PC-9 (cell line): Measurements from ENCODE around the gene CAT. TPM values are rescaled to one million over a fixed set of nuclear protein-coding genes. Genes with fewer than 3 reads are reported as not detected.

Source experiments
- BruUV-seq: library from RNA; stranded (reverse); fragments of 400-500 nt; replicated peaks from 2 replicates; lab custom pipeline; 2021; lab: Mats Ljungman, UMichigan
- CTCF ChIA-PET: fragments of 300-600 bp; sonication (Branson Sonifier 250); formaldehyde crosslinking; loops from one replicate; lab custom pipeline; 2022; ENCODE audit warnings: antibody characterized with exemption; lab: Charles Lee
- POLR2A ChIA-PET: fragments of 300-600 bp; sonication (Branson Sonifier 250); formaldehyde crosslinking; loops from one replicate; lab custom pipeline; 2022; ENCODE audit warnings: antibody characterized with exemption; ENCODE audit not compliant: unreplicated experiment; lab: Charles Lee
- DNase-seq, 2 experiments: peaks; one replicate each; pipeline versions ENCODE4 v3.0.0 to v3.0.0-alpha.2; 2015 to 2022; ENCODE audit warnings: mixed read lengths in 1 of 2
- H2AFZ ChIP-seq: fragments of 200-600 bp; sonication (generic); 2 replicates; pipeline ENCODE4 v1.8.1; 2017; ENCODE audit warnings: antibody characterized with exemption
- H3F3A ChIP-seq: fragments of 200-600 bp; sonication (generic); 2 replicates; pipeline ENCODE4 v1.8.1; 2017; ENCODE audit warnings: antibody characterized with exemption, mild to moderate bottlenecking, low read depth; ENCODE audit not compliant: insufficient read depth
- H3K27ac ChIP-seq: fragments of 200-600 bp; sonication (generic); 2 replicates; pipeline ENCODE4 v1.6.1; 2016; ENCODE audit warnings: mixed run types
- H3K27me3 ChIP-seq: fragments of 200-600 bp; sonication (generic); 2 replicates; pipeline ENCODE4 v1.6.1; 2016; ENCODE audit warnings: low read depth, mixed run types; ENCODE audit not compliant: insufficient read depth
- H3K36me3 ChIP-seq: fragments of 200-600 bp; sonication (generic); 2 replicates; pipeline ENCODE4 v1.6.1; 2016; ENCODE audit warnings: low read depth, mixed run types
- H3K4me1 ChIP-seq: fragments of 200-600 bp; sonication (generic); replicated peaks from 2 replicates; pipeline ENCODE4 v1.6.1; 2016; ENCODE audit warnings: mixed run types; ENCODE audit not compliant: insufficient read depth
- H3K4me2 ChIP-seq: fragments of 200-600 bp; sonication (generic); 2 replicates; pipeline ENCODE4 v1.6.1; 2017; ENCODE audit warnings: mixed run types
- H3K4me3 ChIP-seq: fragments of 200-600 bp; sonication (generic); 2 replicates; pipeline ENCODE4 v1.6.1; 2016; ENCODE audit warnings: mixed run types
- H3K79me2 ChIP-seq: fragments of 200-600 bp; sonication (generic); 2 replicates; pipeline ENCODE4 v1.6.1; 2017; ENCODE audit warnings: low read depth, mixed run types
- H3K9me2 ChIP-seq: fragments of 200-600 bp; sonication (generic); 2 replicates; pipeline ENCODE4 v1.8.1; 2017; ENCODE audit warnings: mild to moderate bottlenecking; ENCODE audit not compliant: insufficient read depth
- H3K9me3 ChIP-seq: fragments of 200-600 bp; sonication (generic); 2 replicates; pipeline ENCODE4 v1.8.1; 2016; ENCODE audit warnings: low read depth; ENCODE audit not compliant: insufficient read depth
- H4K20me1 ChIP-seq: fragments of 200-600 bp; sonication (generic); 2 replicates; pipeline ENCODE4 v1.8.1; 2017; ENCODE audit not compliant: insufficient read depth
- CTCF ChIP-seq: fragments of 200-600 bp; sonication (generic); conservative IDR thresholded peaks from 2 replicates; pipeline ENCODE4 v1.6.1; 2017; ENCODE audit warnings: mixed run types, antibody characterized with exemption, mild to moderate bottlenecking, moderate library complexity
- EZH2 ChIP-seq: fragments of 200-600 bp; sonication (generic); IDR thresholded peaks from 2 replicates; pipeline ENCODE4 v1.8.0; 2017; ENCODE audit warnings: antibody characterized with exemption, low read depth
- intact Hi-C: fragments of 100-400 bp; cut with micrococcal nuclease; formaldehyde crosslinking; loops from one replicate; pipeline ENCODE4 v1.10.0; 2022; ENCODE audit not compliant: unreplicated experiment
- total RNA-seq: library from RNA; stranded (reverse); gene quantifications from 2 replicates; pipeline ENCODE4 v1.2.3, GENCODE V29; 2021

Gene CAT
- total RNA-seq, 1 experiment from 2014 or later, result 63.4 TPM

GRCh38 chr11:34509336-34509876, 70.7 kb downstream of the CAT start:
- intact Hi-C loops, result no loop called here
- POLR2A ChIA-PET, result no interaction called here
- no TSS peak for BruUV-seq

GRCh38 chr11:34510218-34510617, 71.5 kb downstream of the CAT start:
- no peak overlapping the region for H3K4me3 ChIP-seq
- peaks cover 24% of the 10 kb centered on the region for H3K4me1 ChIP-seq
- H3F3A ChIP-seq, result peaks cover 12% of the 10 kb centered on the region; the same call in 1 of the 2 replicates
- no peak for DNase-seq
- H3K79me2 ChIP-seq, result no peaks in the 10 kb centered on the region
- H3K9me2 ChIP-seq, result no peaks in the 10 kb centered on the region
- H3K4me2 ChIP-seq, result no peak overlapping the region
- TF ChIP-seq CTCF (no peak), EZH2 (no peak)
- intact Hi-C loops, result loop anchor here (5.0 kb wide), 1 partner anchor 77 kb away; no protein-coding TSS in a partner anchor
- H3K36me3 ChIP-seq, result no peaks in the 10 kb centered on the region
- no peaks in the 10 kb centered on the region for H4K20me1 ChIP-seq
- no peaks in the 10 kb centered on the region for H3K9me3 ChIP-seq
- ChIA-PET CTCF (no interaction called here), POLR2A (no interaction called here)
- H3K27me3 ChIP-seq, result no peaks in the 10 kb centered on the region
- no peak overlapping the region for H2AFZ ChIP-seq
- H3K27ac ChIP-seq, result no peak overlapping the region
- no TSS peak for BruUV-seq

More at GRCh38 chr11:34509336-34509876, 70.7 kb downstream of the CAT start:
- Histone ChIP-seq H2AFZ (no peak overlapping the region), H3K4me1 (peaks cover 18% of the 10 kb centered on the region), H3K36me3 (no peaks in the 10 kb centered on the region), H3K27ac (no peak overlapping the region), H3K4me3 (no peak overlapping the region), H3K9me3 (no peaks in the 10 kb centered on the region), H3K27me3 (no peaks in the 10 kb centered on the region), H4K20me1 (no peaks in the 10 kb centered on the region), H3K4me2 (no peak overlapping the region), H3F3A (peaks cover 11% of the 10 kb centered on the region; the same call in 1 of the 2 replicates), H3K9me2 (no peaks in the 10 kb centered on the region), H3K79me2 (no peaks in the 10 kb centered on the region)
- DNase-seq, result no peak
- CTCF ChIA-PET, result no interaction called here
- TF ChIP-seq EZH2 (no peak), CTCF (no peak)

GRCh38 chr11:34510673-34511072, 71.9 kb downstream of the CAT start:
- Histone ChIP-seq H3K9me2 (no peaks in the 10 kb centered on the region), H3K4me2 (no peak overlapping the region), H3F3A (peaks cover 12% of the 10 kb centered on the region; the same call in 1 of the 2 replicates), H3K27me3 (no peaks in the 10 kb centered on the region), H3K36me3 (no peaks in the 10 kb centered on the region), H3K79me2 (no peaks in the 10 kb centered on the region), H2AFZ (no peak overlapping the region), H4K20me1 (no peaks in the 10 kb centered on the region), H3K4me3 (no peak overlapping the region), H3K9me3 (no peaks in the 10 kb centered on the region), H3K4me1 (peaks cover 24% of the 10 kb centered on the region), H3K27ac (no peak overlapping the region)
- no peak for DNase-seq
- BruUV-seq, result no TSS peak
- intact Hi-C loops, result loop anchor here (5.0 kb wide), 1 partner anchor 77 kb away; no protein-coding TSS in a partner anchor
- TF ChIP-seq CTCF (no peak), EZH2 (no peak)
- ChIA-PET CTCF (no interaction called here), POLR2A (no interaction called here)
